K562 (cell line): ENCODE measurements around the gene DDX41. TPM values are rescaled to one million over a fixed set of nuclear protein-coding genes. Genes with fewer than 3 reads are reported as not detected.

Source experiments
- ARID1B ChIP-seq: fragments of 450-650 bp; IDR thresholded peaks from 2 replicates; pipeline ENCODE4 v1.6.1; 2016; ENCODE audit warnings: antibody characterized with exemption, mild to moderate bottlenecking, inconsistent platforms
- CBFB ChIP-seq: sonication (generic); formaldehyde crosslinking; IDR thresholded peaks from 2 replicates; pipeline ENCODE4 v1.4.0; 2020; ENCODE audit warnings: mild to moderate bottlenecking, missing genetic modification reagents
- CTCFL ChIP-seq: IDR thresholded peaks from 2 replicates; pipeline ENCODE4 v1.6.1; 2011; ENCODE audit warnings: borderline replicate concordance, low read depth, mild to moderate bottlenecking, moderate library complexity, low read length; ENCODE audit not compliant: insufficient read depth, poor library complexity, severe bottlenecking
- FOXJ2 ChIP-seq: fragments of 200-800 bp; sonication (Bioruptor generic); IDR thresholded peaks from 2 replicates; pipeline ENCODE4 v1.6.1; 2016; ENCODE audit warnings: missing genetic modification characterization, missing compliant biosample characterization
- HEY1 ChIP-seq: fragments of 250-450 bp; sonication (Bioruptor Pico); IDR thresholded peaks from 2 replicates; pipeline ENCODE4 v1.5.0; 2020; ENCODE audit warnings: mild to moderate bottlenecking, moderate library complexity, borderline replicate concordance
- IFI16 ChIP-seq: fragments of 250-450 bp; sonication (Bioruptor Pico); IDR thresholded peaks from 2 replicates; pipeline ENCODE4 v2.1.2; 2022; ENCODE audit warnings: mild to moderate bottlenecking, inconsistent platforms
- MEF2A ChIP-seq: IDR thresholded peaks from 2 replicates; pipeline ENCODE4 v1.6.1; 2011; ENCODE audit warnings: low read depth, mild to moderate bottlenecking, low read length, moderate library complexity; ENCODE audit not compliant: control insufficient read depth
- MGA ChIP-seq: fragments of 450-650 bp; IDR thresholded peaks from 2 replicates; pipeline ENCODE4 v1.6.1; 2016; ENCODE audit warnings: mild to moderate bottlenecking, moderate library complexity
- ZNF316 ChIP-seq: fragments of 450-650 bp; IDR thresholded peaks from 2 replicates; pipeline ENCODE4 v1.6.1; 2016
- polyA plus RNA-seq, 8 experiments: library from polyadenylated mRNA; depleted of rRNA in 4 of 8; stranded (reverse) in 5 of 8; unstranded in 3 of 8; fragments of >200 nt; fragmentation: Nextera tagmentation in 2 of 8; fragmentation: Illumina TruSeq in 1 of 8; extraction: Ambion mirVana in 2 of 8; extraction: Trizol in 1 of 8; gene quantifications; 2 replicates each; pipeline versions ENCODE4 v1.2.1 to v1.2.3, GENCODE V29; 2011 to 2014; ENCODE audit warnings: inconsistent platforms in 1 of 8, missing spikeins in 1 of 8
- total RNA-seq, 7 experiments: library from RNA; depleted of rRNA in 6 of 7; stranded (reverse); fragments of >200 nt in 6 of 7; fragmentation: Illumina TruSeq in 2 of 7; extraction: Trizol in 2 of 7; gene quantifications; 2 replicates each; pipeline versions ENCODE4 v1.2.1 to v1.2.3, GENCODE V29; 2011 to 2021; ENCODE audit warnings: low replicate concordance in 1 of 7
- TF ChIP-seq, protein P1 (sequence below): sonication (generic); formaldehyde crosslinking; IDR thresholded peaks from 2 replicates; pipeline ENCODE4 v1.8.0; 2022; ENCODE audit warnings: missing genetic modification reagents, mild to moderate bottlenecking, moderate library complexity, borderline replicate concordance

The DDX41 gene
- total and polyA plus RNA-seq, 9 of the 15 experiments (the other 6 are each of a cell fraction or from before 2014, with no cell fraction given): 38.2 to 284 (median 116) TPM

- TF ChIP-seq CBFB (CRISPR knock-in tag) (no peak), CTCFL (no peak), ARID1B (peak; percentile 65), IFI16 (CRISPR knock-in tag) (no peak), MEF2A (no peak), HEY1 (CRISPR knock-in tag) (no peak), MGA (peak; percentile 81), FOXJ2 (tag) (peak; percentile 68; the same call in 1 of the 2 replicates), ZNF316 (no peak)
- TF ChIP-seq, protein P1, sequence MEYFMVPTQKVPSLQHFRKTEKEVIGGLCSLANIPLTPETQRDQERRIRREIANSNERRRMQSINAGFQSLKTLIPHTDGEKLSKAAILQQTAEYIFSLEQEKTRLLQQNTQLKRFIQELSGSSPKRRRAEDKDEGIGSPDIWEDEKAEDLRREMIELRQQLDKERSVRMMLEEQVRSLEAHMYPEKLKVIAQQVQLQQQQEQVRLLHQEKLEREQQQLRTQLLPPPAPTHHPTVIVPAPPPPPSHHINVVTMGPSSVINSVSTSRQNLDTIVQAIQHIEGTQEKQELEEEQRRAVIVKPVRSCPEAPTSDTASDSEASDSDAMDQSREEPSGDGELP (CRISPR knock-in tag): 0 out of 2 replicates have a peak, but pooled peaks have one; percentile 36
Observed at GRCh38 chr5:177557041-177557647, 40.4 kb upstream of the DDX41 start (continued).
